Measurements from ENCODE around the gene PSMG4. TPM values are rescaled to one million over a fixed set of nuclear protein-coding genes. Genes with fewer than 3 reads are reported as not detected.

Gene PSMG4
- total RNA-seq, 1 experiment from 2014 or later: 35.0 TPM

GRCh38 chr6:3280866-3281465, 22.2 kb downstream of the PSMG4 start:
- BruUV-seq (replicated peaks): no TSS peak
- DNase-seq (ENCODE audit: low read depth, low spot score): no peak
- ChIA-PET POLR2A (no interaction called here), CTCF (interaction anchor here (0.7 to 1.3 kb wide), 2 partner anchors 58 to 451 kb away, joined by 4 read pairs; no protein-coding TSS in a partner anchor), RAD21 (ENCODE audit: low non-redundant PET in 1 of 2, low total read pairs in 2 of 2, uncharacterized antibody in 2 of 2, unreplicated experiment in 2 of 2) (no interaction called here)
- Histone ChIP-seq H3K9me3 (ENCODE audit: control insufficient read depth in 1 of 2, insufficient read depth in 1 of 2, low read depth in 1 of 2, low read length in 2 of 2) (no peaks in the 10 kb centered on the region), H3K4me3 (replicated peaks in 1 of 2; ENCODE audit: low read depth in 1 of 2, low read length in 2 of 2) (no peak overlapping the region), H3K27me3 (ENCODE audit: insufficient read depth, low read length) (no peaks in the 10 kb centered on the region), H3K9me2 (ENCODE audit: insufficient read depth) (no peaks in the 10 kb centered on the region), H3K36me3 (ENCODE audit: control insufficient read depth in 1 of 2, insufficient read depth in 2 of 2, low read length in 2 of 2) (no peaks in the 10 kb centered on the region), H3K4me2 (ENCODE audit: low read length) (no peak overlapping the region), H3K27ac (ENCODE audit: low read depth, low read length) (no peak overlapping the region), H3K79me2 (ENCODE audit: insufficient read depth, low read length) (no peaks in the 10 kb centered on the region), H3K9ac (ENCODE audit: low read length) (no peak overlapping the region), H2AFZ (ENCODE audit: low read depth, low read length, poor library complexity, severe bottlenecking) (no peak overlapping the region), H4K20me1 (ENCODE audit: insufficient read depth) (no peaks in the 10 kb centered on the region), H3K4me1 (ENCODE audit: control insufficient read depth in 1 of 2, insufficient read depth in 2 of 2, low read length in 2 of 2) (no peaks in the 10 kb centered on the region)
- no peak for ATAC-seq
- intact Hi-C loops (cut with micrococcal nuclease): no loop called here
- TF ChIP-seq CTCF (IDR thresholded peaks at IDR 0.05 in 2 of 3, conservative IDR thresholded peaks at IDR 0.05 in 1 of 3; ENCODE audit: borderline replicate concordance in 1 of 3, insufficient read depth in 1 of 3, low read depth in 2 of 3, low read length in 2 of 3) (no peak), ZBTB33 (IDR thresholded peaks at IDR 0.05; ENCODE audit: extremely low read depth, insufficient replicate concordance, low read length) (no peak), YY1 (IDR thresholded peaks at IDR 0.05; ENCODE audit: extremely low read depth, insufficient replicate concordance, low read depth, low read length) (no peak), EGR1 (IDR thresholded peaks at IDR 0.05; ENCODE audit: low read depth) (no peak), SRF (IDR thresholded peaks at IDR 0.05; ENCODE audit: low read depth) (no peak), REST (IDR thresholded peaks at IDR 0.05; ENCODE audit: low read depth) (no peak), ELF1 (IDR thresholded peaks at IDR 0.05; ENCODE audit: borderline replicate concordance, low read depth) (no peak), CBX3 (IDR thresholded peaks at IDR 0.05; ENCODE audit: low read depth) (no peak), SIN3A (IDR thresholded peaks at IDR 0.05; ENCODE audit: low read depth) (no peak), EZH2phosphoT487 (IDR thresholded peaks at IDR 0.05; ENCODE audit: borderline replicate concordance) (no peak)
